ENCODE measurements around the gene NABP2. TPM values are rescaled to one million over a fixed set of nuclear protein-coding genes. Genes with fewer than 3 reads are reported as not detected.

Gene NABP2
- total RNA-seq, 1 donor from 2014 or later: 36.6 TPM

DNA sequence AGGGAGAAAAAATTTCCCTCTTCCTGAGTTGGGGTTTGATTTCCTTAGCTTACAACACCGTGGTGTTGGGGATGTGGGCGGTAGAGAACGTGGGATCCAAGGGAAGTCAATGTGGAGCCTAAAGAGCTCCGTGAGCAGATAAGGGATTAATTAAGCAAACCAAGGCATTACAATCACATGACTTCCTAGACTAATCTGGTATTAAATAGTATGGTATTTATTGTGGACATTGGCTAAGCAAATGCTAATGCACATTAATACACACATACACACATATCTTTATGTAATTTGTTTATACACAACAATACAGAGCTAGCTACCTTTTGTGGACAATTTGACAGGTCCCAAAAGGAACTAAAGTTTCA, 1.6 kb upstream of the NABP2 start:
- H3K27ac Mint-ChIP-seq (ENCODE audit: unreplicated experiment): peak overlapping the region; percentile 100
- TF ChIP-seq, protein P1, sequence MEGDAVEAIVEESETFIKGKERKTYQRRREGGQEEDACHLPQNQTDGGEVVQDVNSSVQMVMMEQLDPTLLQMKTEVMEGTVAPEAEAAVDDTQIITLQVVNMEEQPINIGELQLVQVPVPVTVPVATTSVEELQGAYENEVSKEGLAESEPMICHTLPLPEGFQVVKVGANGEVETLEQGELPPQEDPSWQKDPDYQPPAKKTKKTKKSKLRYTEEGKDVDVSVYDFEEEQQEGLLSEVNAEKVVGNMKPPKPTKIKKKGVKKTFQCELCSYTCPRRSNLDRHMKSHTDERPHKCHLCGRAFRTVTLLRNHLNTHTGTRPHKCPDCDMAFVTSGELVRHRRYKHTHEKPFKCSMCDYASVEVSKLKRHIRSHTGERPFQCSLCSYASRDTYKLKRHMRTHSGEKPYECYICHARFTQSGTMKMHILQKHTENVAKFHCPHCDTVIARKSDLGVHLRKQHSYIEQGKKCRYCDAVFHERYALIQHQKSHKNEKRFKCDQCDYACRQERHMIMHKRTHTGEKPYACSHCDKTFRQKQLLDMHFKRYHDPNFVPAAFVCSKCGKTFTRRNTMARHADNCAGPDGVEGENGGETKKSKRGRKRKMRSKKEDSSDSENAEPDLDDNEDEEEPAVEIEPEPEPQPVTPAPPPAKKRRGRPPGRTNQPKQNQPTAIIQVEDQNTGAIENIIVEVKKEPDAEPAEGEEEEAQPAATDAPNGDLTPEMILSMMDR (IDR thresholded peaks at IDR 0.05): no peak
- H3K9me3 Mint-ChIP-seq (ENCODE audit: low read depth): no peaks in the 10 kb centered on the region
- H3K4me3 Mint-ChIP-seq (ENCODE audit: unreplicated experiment): peak overlapping the region; percentile 99
- peaks cover 4% of the 10 kb centered on the region for H3K36me3 Mint-ChIP-seq (ENCODE audit: low read depth)
- peaks cover 40% of the 10 kb centered on the region for H3K4me1 Mint-ChIP-seq (ENCODE audit: low read depth)
- DNase-seq (ENCODE audit: low spot score): no peak
- no peaks in the 10 kb centered on the region for H3K27me3 Mint-ChIP-seq (ENCODE audit: low read depth)

DNA sequence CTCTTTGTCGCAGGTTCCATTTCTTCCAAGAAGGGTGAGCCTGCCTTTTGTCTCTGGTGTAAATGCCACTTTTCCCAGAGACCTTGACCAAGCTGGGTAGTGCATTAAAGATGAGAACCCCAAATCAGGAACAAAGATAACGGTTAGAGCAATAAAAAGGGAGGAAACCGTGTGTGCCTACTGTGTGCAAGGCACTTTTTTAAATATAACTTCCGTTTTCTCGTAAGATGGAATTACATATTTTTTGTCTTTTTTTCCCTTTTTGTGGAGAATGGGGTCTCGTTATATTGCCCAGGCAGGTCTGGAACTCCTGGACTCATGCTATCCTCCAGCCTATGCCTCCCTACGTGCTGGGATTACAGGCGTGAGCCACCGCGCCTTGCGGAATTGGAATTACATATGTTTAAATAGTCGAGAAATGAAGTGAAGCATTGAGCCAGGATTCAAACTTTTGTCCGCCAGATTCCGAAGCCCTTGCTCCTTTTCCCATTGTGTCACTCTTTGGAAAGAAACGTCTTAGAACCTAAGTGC, 506 bp upstream of the NABP2 start:
- Mint-ChIP-seq H3K36me3 (ENCODE audit: low read depth) (peaks cover 4% of the 10 kb centered on the region), H3K9me3 (ENCODE audit: low read depth) (no peaks in the 10 kb centered on the region), H3K27ac (ENCODE audit: unreplicated experiment) (peak overlapping the region; percentile 86), H3K4me1 (ENCODE audit: low read depth) (peaks cover 40% of the 10 kb centered on the region), H3K27me3 (ENCODE audit: low read depth) (no peaks in the 10 kb centered on the region), H3K4me3 (ENCODE audit: unreplicated experiment) (peak overlapping the region; percentile 81)
- TF ChIP-seq, protein P1 (IDR thresholded peaks at IDR 0.05): no peak
- no peak for DNase-seq (ENCODE audit: low spot score)

DNA sequence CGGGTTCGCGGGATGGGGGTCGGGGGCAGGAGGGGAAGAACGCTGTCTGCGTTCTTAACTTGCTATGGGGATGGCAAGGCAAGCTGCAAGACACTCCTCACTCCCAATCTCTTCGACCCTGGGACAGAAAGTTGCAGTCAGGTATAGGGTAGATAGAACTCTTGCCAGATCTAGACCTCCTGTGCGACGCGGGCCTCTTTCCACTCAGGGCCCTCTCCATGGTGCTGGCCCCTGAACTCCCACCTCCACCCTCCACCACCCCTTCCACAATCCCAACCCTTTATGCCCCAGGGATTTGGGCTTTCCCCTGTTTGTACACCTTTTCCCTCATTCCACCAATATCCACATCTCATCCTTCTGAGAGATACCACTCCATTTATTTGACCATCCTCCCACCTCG, 812 bp downstream of the NABP2 start:
- peaks cover 4% of the 10 kb centered on the region for H3K36me3 Mint-ChIP-seq (ENCODE audit: low read depth)
- H3K9me3 Mint-ChIP-seq (ENCODE audit: low read depth): no peaks in the 10 kb centered on the region
- TF ChIP-seq, protein P1 (IDR thresholded peaks at IDR 0.05): no peak
- peak overlapping the region; percentile 81 for H3K4me3 Mint-ChIP-seq (ENCODE audit: unreplicated experiment)
- peaks cover 39% of the 10 kb centered on the region for H3K4me1 Mint-ChIP-seq (ENCODE audit: low read depth)
- H3K27me3 Mint-ChIP-seq (ENCODE audit: low read depth): no peaks in the 10 kb centered on the region
- peak overlapping the region; percentile 51 for H3K27ac Mint-ChIP-seq (ENCODE audit: unreplicated experiment)
- peak; percentile 35 for DNase-seq (ENCODE audit: low spot score)

DNA sequence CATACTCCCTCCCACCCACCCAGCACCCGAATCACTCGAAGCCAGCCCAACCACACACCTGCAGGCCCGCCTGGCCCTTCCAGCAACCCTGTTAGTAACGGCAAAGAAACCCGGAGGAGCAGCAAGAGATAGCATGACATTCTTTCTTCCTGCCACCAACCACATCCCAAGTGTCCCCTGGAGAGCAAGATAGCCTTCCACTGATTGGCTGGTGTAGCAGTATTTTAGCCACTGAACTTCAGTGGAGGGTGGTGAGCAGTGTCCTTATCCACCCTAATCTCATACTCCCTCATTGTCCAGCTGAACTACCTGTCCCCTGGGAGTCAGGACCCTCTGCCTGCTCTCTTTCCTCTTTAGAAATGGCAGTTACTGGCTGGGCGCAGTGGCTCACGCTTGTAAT, 4.9 kb downstream of the NABP2 start:
- TF ChIP-seq, protein P1 (IDR thresholded peaks at IDR 0.05): no peak
- Mint-ChIP-seq H3K27me3 (ENCODE audit: low read depth) (no peaks in the 10 kb centered on the region), H3K36me3 (ENCODE audit: low read depth) (peaks cover 4% of the 10 kb centered on the region), H3K4me3 (ENCODE audit: unreplicated experiment) (no peak overlapping the region), H3K9me3 (ENCODE audit: low read depth) (no peaks in the 10 kb centered on the region), H3K4me1 (ENCODE audit: low read depth) (peaks cover 14% of the 10 kb centered on the region), H3K27ac (ENCODE audit: unreplicated experiment) (no peak overlapping the region)
- DNase-seq (ENCODE audit: low spot score): no peak

DNA sequence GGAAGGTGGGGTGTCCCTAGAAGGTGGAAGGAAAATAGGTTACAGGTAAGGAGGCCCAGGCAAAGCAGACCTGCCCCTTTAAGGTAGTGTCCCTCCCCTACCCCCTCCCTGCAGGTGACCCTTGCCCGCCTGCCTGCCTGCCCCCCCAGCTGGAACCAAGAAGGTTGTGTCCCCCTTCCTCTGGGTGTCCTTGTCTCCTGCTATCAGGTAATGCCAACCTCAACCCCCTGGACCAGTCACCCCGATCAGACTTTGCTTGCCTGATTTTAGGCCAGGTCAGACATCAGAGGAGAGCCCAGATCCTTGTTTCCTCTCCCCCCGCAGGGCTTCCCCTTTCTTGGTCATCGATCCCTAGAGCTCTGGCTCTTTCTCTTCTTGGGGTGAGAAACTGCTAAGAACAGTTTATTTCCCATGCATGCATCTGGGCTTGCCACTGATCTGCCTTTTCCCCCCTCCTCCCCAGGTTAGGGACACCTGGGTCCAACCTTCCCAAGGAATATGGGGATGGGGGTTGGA, 5.8 kb downstream of the NABP2 start, which contains the start of gene SLC39A5:
TSS of gene SLC39A5 (plus strand) at position 136 of the 516 bp plus-strand sequence. CDS start 1,224 bp downstream, outside the sequence.
- Mint-ChIP-seq H3K4me3 (ENCODE audit: unreplicated experiment) (no peak within 1 kb of the TSS), H3K9me3 (ENCODE audit: low read depth) (no peaks in the 10 kb centered on the region), H3K36me3 (ENCODE audit: low read depth) (peaks cover 4% of the 10 kb centered on the region), H3K4me1 (ENCODE audit: low read depth) (peaks cover 7% of the 10 kb centered on the region), H3K27ac (ENCODE audit: unreplicated experiment) (no peak within 1 kb of the TSS), H3K27me3 (ENCODE audit: low read depth) (no peaks in the 10 kb centered on the region)
- no peak for DNase-seq (ENCODE audit: low spot score)
- TF ChIP-seq, protein P1 (IDR thresholded peaks at IDR 0.05): no peak
